Tibial nerve (tissue), 4 donors: ENCODE results near the gene BICDL2. TPM values are rescaled to one million over a fixed set of nuclear protein-coding genes. Genes with fewer than 3 reads are reported as not detected.
A peak's percentile ranks its signal among the peaks of the same experiment; 100 is the strongest.

Experiments
- DNase-seq, 2 donors: peaks; one replicate each; pipeline ENCODE4 v3.0.0-alpha.2; 2019; ENCODE audit warnings: low spot score in 2 of 2
- H3K27ac ChIP-seq, 4 donors: fragments of 200-600 bp; sonication (generic) in 3 of 4; one replicate each; pipeline ENCODE4 v1.5.1; 2017 to 2019; ENCODE audit warnings: mild to moderate bottlenecking in 1 of 4
- H3K27me3 ChIP-seq, 2 donors: fragments of 200-600 bp; sonication (generic) in 1 of 2; one replicate each; pipeline versions ENCODE4 v1.5.1 to v1.6.0; 2017 to 2019
- H3K36me3 ChIP-seq, 3 donors: fragments of 200-600 bp; sonication (generic); one replicate each; pipeline ENCODE4 v1.5.1; 2018 to 2019
- H3K4me1 ChIP-seq, 4 donors: fragments of 200-600 bp; sonication (generic) in 3 of 4; one replicate each; pipeline ENCODE4 v1.5.1; 2017 to 2019
- H3K4me3 ChIP-seq, 4 donors: fragments of 200-600 bp; sonication (generic) in 3 of 4; one replicate each; pipeline ENCODE4 v1.5.1; 2017 to 2019; ENCODE audit warnings: mild to moderate bottlenecking in 1 of 4, moderate library complexity in 1 of 4
- H3K9me3 ChIP-seq, 4 donors: fragments of 200-600 bp; sonication (generic) in 3 of 4; one replicate each; pipeline ENCODE4 v1.5.1; 2017 to 2019
- EP300 ChIP-seq, 2 donors: sonication (generic); formaldehyde crosslinking; IDR thresholded peaks; one replicate each; pipeline ENCODE4 v1.6.1; 2017; ENCODE audit warnings: antibody characterized with exemption in 2 of 2, mild to moderate bottlenecking in 1 of 2
- POLR2A ChIP-seq, 2 donors: fragments of 450-650 bp; IDR thresholded peaks; one replicate each; pipeline ENCODE4 v1.6.1; 2017; ENCODE audit warnings: antibody characterized with exemption in 2 of 2, mild to moderate bottlenecking in 2 of 2, moderate library complexity in 2 of 2
- WGBS, 2 donors: methylation state at CpG; one replicate each; pipeline ENCODE4 v1.1.5; 2018; 5-methylcytosine and 5-hydroxymethylcytosine counted together
- total RNA-seq, 4 donors: library from RNA; depleted of rRNA; stranded (reverse); fragments of >200 nt; gene quantifications; one replicate each; pipeline ENCODE4 v1.1.0, GENCODE V29; 2016
- TF ChIP-seq, protein P1 (sequence below), 5 experiments: fragments of 200-600 bp in 3 of 5; fragments of 450-650 bp in 2 of 5; sonication (generic) in 3 of 5; IDR thresholded peaks; one replicate each; pipeline ENCODE4 v1.5.1; 2016 to 2019; ENCODE audit warnings: antibody characterized with exemption in 5 of 5, mild to moderate bottlenecking in 3 of 5, moderate library complexity in 2 of 5

Gene BICDL2
- total RNA-seq, 4 donors from 2014 or later: not detected

DNA sequence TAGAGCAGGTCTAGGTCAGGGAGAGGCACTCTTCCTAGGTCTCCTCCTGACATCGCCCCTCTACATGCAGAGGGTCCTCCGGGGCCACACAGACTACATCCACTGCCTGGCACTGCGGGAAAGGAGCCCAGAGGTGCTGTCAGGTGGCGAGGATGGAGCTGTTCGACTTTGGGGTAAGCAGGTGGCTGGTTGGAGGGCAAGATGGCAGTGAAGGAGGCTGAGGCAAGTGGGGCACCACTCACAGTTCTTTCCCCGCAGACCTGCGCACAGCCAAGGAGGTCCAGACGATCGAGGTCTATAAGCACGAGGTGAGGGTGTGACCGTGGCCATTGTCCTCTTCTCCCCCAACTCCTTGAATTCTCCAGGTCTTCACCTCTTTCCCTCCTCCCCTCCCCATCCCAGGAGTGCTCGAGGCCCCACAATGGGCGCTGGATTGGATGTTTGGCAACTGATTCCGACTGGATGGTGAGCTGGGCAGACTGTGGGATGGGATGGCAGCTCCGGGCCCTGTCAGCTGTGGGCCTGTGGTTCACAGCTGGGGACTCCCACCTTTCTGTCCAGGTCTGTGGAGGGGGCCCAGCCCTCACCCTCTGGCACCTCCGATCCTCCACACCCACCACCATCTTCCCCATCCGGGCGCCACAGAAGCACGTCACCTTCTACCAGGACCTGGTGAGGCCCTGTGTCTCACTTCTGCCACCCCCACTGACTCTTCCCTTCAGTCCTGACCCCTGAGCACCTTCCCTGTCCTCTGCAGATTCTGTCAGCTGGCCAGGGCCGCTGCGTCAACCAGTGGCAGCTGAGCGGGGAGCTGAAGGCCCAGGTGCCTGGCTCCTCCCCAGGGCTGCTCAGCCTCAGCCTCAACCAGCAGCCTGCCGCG is 9.9 kb downstream of the BICDL2 start:
- no peak overlapping the region for H3K4me3 ChIP-seq
- 92 to 93% methylated on average over 22 to 24 of the region's 24 CpGs for WGBS, 2 donors
- H3K27me3 ChIP-seq: peaks cover 0 to 34% of the 10 kb centered on the region in 2 donors
- no peak for DNase-seq
- TF ChIP-seq POLR2A (IDR thresholded peaks at IDR 0.05) (no peak), EP300 (IDR thresholded peaks at IDR 0.05) (no peak)
- TF ChIP-seq, protein P1, sequence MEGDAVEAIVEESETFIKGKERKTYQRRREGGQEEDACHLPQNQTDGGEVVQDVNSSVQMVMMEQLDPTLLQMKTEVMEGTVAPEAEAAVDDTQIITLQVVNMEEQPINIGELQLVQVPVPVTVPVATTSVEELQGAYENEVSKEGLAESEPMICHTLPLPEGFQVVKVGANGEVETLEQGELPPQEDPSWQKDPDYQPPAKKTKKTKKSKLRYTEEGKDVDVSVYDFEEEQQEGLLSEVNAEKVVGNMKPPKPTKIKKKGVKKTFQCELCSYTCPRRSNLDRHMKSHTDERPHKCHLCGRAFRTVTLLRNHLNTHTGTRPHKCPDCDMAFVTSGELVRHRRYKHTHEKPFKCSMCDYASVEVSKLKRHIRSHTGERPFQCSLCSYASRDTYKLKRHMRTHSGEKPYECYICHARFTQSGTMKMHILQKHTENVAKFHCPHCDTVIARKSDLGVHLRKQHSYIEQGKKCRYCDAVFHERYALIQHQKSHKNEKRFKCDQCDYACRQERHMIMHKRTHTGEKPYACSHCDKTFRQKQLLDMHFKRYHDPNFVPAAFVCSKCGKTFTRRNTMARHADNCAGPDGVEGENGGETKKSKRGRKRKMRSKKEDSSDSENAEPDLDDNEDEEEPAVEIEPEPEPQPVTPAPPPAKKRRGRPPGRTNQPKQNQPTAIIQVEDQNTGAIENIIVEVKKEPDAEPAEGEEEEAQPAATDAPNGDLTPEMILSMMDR (IDR thresholded peaks at IDR 0.05): no peak
- H3K27ac ChIP-seq: no peak overlapping the region
- peaks cover 0 to 60% (median 33%) of the 10 kb centered on the region in 4 donors for H3K4me1 ChIP-seq
- H3K36me3 ChIP-seq: peaks cover 0 to 22% (median 5%) of the 10 kb centered on the region in 3 donors
- no peaks in the 10 kb centered on the region for H3K9me3 ChIP-seq

DNA sequence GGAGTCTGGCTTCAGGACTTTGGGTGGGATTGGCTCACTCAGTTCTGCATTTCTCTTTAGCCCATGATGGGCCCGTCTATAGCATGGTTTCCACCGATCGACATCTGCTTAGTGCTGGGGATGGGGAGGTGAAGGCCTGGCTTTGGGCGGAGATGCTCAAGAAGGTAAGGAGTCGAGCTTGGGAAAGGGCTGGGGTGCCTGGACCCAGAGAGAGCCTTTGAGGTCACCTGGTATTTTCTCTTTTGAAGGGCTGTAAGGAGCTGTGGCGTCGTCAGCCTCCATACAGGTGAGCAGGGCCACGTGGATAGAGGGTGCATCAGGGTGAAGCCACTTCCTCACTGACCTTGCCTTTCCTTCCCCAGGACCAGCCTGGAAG is 10.8 kb downstream of the BICDL2 start:
- H3K27me3 ChIP-seq: peaks cover 0 to 25% of the 10 kb centered on the region in 2 donors
- H3K4me3 ChIP-seq: no peak overlapping the region
- no peaks in the 10 kb centered on the region for H3K9me3 ChIP-seq
- peaks cover 0 to 63% (median 40%) of the 10 kb centered on the region in 4 donors for H3K4me1 ChIP-seq
- WGBS, 2 donors: 92 to 96% methylated on average over 8 of the region's 8 CpGs
- no peak for TF ChIP-seq EP300 (IDR thresholded peaks at IDR 0.05)
- peaks cover 0 to 22% (median 5%) of the 10 kb centered on the region in 3 donors for H3K36me3 ChIP-seq
- H3K27ac ChIP-seq: no peak overlapping the region
- DNase-seq: no peak

DNA sequence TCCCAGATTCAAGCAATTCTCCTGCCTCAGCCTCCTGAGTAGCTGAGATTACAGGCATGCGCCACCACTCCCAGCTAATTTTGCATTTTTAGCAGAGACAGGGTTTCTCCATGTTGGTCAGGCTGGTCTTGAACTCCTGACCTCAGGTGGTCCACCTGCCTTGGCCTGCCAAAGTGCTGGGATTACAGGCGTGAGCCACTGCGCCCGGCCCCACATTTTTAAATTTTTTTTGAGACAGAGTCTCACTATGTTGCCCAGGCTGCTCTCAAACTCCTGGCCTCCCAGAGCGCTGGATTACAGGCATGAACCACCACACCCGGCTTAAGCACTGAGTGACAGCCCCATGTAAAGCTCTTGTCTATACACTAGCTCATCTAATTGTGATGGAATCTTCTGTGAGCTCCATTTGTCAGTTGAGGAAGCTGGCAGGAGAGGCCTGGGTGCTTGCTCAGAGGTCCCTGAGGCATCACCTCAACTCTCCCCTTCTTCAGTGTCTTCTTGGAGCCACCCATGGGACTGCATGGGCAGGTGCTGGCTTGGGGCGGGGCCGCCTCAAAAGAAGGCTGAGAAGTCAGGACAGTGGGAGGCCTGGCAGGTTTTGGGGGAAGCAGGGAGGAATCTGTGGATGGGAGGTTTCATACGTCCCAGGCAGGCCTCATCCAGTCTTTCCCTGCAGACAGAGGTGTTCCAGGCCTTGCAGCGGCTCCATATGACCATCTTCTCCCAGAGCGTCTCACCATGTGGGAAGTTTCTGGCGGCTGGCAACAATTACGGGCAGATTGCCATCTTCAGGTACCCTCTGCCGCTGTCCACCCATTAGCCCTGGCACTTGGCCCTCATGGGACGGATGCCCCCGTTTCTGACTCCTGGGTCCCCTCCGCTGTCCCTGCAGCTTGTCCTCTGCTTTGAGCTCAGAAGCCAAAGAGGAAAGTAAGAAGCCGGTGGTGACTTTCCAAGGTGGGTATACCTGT is 11.4 kb downstream of the BICDL2 start:
- H3K9me3 ChIP-seq: no peaks in the 10 kb centered on the region
- H3K4me3 ChIP-seq: no peak overlapping the region
- H3K36me3 ChIP-seq: peaks cover 0 to 22% (median 5%) of the 10 kb centered on the region in 3 donors
- H3K27ac ChIP-seq: no peak overlapping the region
- peaks cover 0 to 19% of the 10 kb centered on the region in 2 donors for H3K27me3 ChIP-seq
- TF ChIP-seq POLR2A (IDR thresholded peaks at IDR 0.05) (no peak), EP300 (IDR thresholded peaks at IDR 0.05) (no peak)
- TF ChIP-seq, protein P1 (IDR thresholded peaks at IDR 0.05): no peak
- no peak for DNase-seq
- peaks cover 0 to 70% (median 42%) of the 10 kb centered on the region in 4 donors for H3K4me1 ChIP-seq
- WGBS, 2 donors: 85 to 96% methylated on average over 18 of the region's 18 CpGs

DNA sequence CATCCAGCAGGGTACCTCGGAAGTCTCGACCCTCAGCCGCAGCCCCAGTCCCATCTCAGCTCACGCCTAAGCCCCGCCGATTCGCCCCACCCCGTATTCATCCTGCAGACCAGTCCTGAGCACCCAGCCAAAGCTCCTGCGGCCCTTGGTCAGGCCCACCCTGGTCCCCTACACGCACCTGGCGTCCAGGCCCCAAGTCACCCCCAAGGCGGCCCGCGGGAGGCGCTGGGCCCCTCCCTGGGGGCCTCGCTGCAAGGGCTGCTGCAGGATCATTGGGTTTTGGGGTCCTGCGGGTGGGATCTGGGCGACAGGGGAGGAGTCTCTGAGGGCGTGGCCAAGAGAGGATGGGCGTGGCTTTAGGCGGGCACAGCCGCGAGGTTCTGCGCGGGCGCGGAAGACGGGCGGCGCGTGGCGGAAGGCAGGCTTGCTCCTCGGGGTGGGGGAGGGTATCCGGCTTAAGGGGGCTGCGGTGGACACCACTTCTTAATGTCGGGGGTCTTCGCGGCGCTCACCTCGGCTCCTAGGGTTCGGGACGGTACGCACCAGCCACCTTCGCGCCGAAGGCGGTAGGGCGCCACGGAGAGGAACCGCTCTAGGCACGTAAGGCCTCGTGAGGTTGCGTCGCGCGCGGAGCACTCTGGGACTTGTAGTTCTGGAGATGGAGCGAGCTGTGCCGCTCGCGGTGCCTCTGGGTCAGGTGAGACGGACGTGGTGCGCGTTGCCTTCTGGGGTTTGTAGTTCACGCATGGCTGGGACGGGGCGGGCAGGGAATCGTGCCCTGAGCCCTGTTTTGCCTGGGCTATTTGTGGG is 12.9 kb downstream of the BICDL2 start, which contains the start of the genes HCFC1R1 and THOC6:
TSS of gene HCFC1R1 (minus strand) at position 274 of the 810 bp plus-strand sequence. CDS start at position 273, 1 bp downstream.
TSS of gene THOC6 (plus strand) at position 367 of the 810 bp plus-strand sequence. CDS start at position 659, 292 bp downstream.
- peak in 1 of 2 donors; percentile 66 for TF ChIP-seq POLR2A (IDR thresholded peaks at IDR 0.05)
- peak; percentile 87 to 90 for TF ChIP-seq EP300 (IDR thresholded peaks at IDR 0.05)
- TF ChIP-seq, protein P1 (IDR thresholded peaks at IDR 0.05): peak in 1 of 5 experiments; percentile 29
- Histone ChIP-seq H3K4me3 (peak within 1 kb of the TSS; percentile 62 to 68 (median 65)), H3K9me3 (no peaks in the 10 kb centered on the region), H3K27me3 (peaks cover 0 to 8% of the 10 kb centered on the region in 2 donors), H3K36me3 (peaks cover 0 to 22% (median 5%) of the 10 kb centered on the region in 3 donors), H3K27ac (peak within 1 kb of the TSS; percentile 78 to 99 (median 95)), H3K4me1 (peaks cover 0 to 68% (median 41%) of the 10 kb centered on the region in 4 donors)
- WGBS, 2 donors: 0 to 1% methylated on average over 47 to 49 of the region's 69 CpGs
- DNase-seq: peak; percentile 92 to 95
